ENCODE measurements around the gene USF1.
A peak's percentile ranks its signal among the peaks of the same experiment; 100 is the strongest.
"Not testable (repeated sequence)": the region's sequence is repeated elsewhere in the genome, so short reads cannot be mapped to it uniquely, and the experiment has no call there.

USF1 gene

DNA sequence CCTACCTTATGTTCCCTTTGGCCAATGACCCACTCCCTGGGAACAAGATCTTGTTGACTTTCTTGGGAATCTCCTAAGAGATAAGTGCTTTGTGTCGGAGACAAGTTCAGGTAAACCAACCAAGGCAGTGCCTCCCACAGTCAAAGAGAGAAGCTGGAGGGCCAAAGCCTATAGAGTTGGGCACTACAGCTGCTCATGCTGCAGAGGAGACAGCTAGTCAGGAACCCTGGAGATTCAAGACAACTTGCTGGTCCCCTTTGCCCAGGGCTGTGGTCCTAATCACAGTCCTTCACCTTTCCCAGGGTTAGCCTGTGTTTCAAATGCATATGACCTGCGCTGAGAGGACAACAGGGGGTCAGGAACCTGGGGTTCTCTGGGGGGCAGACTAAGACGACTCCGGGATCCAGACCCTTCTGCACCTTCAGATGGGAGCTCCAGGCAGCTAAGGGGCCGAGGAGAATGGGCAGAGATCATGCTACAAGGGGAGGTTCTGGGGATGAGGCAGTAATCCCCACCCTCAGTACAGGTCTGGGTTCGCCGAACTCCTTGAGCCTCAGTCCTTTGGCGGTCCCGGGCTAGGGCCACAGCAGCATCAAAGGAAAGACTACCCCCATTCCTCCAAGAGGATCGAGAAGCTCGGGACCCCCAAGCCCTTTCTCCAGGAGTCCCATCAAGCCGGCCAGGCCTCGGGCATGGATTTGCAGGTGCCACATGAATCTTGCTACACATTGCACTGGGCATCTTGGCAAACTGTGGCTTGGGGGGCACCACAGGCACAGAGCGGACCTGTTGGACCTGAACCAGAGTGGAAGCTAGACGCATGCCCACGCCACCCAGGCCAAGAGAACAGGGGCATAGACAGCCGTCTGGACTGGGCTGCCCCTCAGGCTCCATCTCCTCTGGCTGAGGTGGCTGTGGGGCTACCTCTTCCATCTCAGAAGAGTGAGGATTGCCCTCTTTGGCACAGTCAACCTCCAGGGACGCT lies 2.0 kb upstream of the USF1 start:
- no peak for FAIRE-seq

GRCh38 chr1:161046605-161047228 lies 940 bp upstream of the USF1 start:
- peak; percentile 75 for FAIRE-seq

DNA sequence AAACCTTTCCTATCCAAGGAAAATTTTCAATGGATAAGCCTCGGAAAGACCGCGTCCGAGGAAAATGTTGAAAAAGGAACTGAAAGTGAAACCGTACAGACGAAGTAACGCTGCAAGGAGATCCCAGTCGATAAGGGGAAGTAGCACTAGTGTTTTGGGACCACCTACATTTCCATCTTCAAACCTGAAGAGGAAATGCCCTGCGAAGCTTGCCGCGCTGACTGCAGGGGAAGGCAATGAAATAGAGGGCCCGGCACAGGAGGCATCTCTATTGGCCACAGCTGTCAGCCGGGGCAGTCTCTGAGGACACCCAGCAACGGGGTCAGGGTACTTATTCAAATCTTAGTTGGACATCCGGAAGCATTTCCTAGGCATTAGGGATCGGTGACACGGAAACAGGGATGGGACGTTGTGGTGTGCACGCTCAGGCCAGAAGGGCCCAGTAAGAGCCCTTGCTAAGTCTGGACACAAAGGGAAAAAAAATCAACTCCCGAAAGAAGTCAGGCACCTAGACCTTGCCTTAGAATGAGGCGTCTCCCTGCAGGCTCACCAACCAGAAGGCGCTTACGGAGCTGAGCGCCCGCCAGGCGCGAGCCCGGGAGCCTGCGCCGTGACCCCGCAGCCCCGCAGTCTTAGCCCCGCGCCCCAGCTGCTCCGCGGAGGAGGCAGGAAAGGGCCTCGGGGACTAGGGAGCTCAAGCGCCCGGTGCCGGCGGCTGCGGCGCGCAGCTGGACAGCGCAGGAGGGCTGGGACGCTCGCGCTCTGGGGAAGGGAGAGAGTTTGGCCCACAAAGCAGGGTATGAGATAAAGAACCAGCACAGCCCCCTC lies 655 bp downstream of the USF1 start:
- peak; percentile 24 for FAIRE-seq

GRCh38 chr1:161044535-161044907 lies 1.3 kb downstream of the USF1 start:
- no peak for FAIRE-seq

DNA sequence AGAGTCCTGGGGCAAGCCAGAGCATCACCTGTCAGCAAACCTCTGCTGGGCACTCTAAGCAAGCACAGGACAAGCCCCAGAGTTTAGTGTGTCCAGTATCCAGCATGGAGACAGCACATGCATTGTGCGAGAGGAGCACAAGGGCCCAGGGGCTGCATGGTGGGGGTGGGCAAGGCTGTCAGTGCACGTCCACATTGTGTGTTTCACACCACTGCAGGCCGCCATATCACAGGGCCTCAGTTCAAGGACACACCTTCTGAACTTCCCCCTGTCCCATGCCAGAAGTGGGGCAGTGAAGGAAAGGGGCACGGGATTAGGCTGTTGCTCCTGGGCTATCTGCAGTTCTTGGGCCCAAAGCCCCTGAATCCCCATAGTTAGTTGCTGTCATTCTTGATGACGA lies 6.2 kb downstream of the USF1 start:
- no peak for FAIRE-seq

- no peak for FAIRE-seq
Observed at GRCh38 chr1:161039154-161039545, 6.6 kb downstream of the USF1 start.

DNA sequence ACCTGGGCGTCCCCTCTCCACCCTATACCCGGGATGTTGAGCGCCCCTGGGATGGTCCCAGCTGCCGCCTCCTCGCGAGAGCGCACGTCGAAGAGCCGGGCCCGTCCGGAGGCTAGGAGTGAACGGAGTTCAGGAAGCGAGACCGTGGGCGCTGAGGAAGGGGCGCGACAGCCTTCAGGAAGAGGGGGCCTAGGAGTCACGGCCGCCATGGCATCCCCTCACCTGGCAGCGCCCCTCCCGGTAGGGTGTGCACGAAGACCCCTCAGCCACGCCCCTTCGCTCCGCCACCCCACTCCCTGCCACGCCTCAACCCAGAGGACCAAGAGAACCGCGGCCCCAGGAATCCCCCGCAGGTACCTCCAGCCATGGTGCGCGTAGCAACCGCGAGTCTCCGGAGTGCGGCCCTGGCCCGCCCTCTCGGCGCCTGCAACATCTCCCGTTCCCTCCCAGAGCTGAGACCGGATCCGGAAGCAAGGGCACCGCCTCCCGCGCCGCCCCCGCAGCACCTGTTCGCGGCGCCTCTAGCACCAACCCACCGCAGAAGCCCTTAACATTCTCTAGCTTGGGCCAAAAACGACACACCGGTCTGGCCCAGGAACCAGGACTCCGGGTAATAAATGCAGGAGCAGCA lies 7.1 kb downstream of the USF1 start, which contains the start of gene TSTD1:
TSTD1 (minus strand) TSS at position 442 of the 631 bp plus-strand sequence; CDS start at position 367, 75 bp downstream.
- FAIRE-seq: no peak

GRCh38 chr1:161037661-161038522 lies 7.9 kb downstream of the USF1 start:
- FAIRE-seq: no peak

- FAIRE-seq: no peak
Observed at GRCh38 chr1:161033751-161034150, 12.0 kb downstream of the USF1 start.

GRCh38 chr1:161032409-161032808 lies 13.4 kb downstream of the USF1 start:
- no peak for FAIRE-seq

DNA sequence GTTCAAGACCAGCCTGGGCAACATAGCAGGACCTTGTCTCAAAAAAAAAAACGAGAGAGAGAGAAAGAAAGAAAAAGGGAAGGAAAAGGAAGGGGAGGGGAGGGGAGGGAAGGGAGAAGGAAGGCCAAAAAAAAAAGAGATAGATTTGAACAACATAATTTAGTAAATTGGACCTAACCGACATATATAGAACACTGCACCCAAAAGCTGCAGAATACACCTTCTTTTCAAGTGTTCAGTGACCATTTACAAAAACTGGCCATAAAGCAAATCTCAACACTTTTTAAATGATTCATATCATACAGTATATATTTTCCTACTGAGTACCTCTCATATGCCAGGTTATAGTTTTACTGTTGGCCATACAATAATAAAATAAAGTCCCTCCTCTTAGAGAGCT lies 13.9 kb downstream of the USF1 start:
- no peak for FAIRE-seq

DNA sequence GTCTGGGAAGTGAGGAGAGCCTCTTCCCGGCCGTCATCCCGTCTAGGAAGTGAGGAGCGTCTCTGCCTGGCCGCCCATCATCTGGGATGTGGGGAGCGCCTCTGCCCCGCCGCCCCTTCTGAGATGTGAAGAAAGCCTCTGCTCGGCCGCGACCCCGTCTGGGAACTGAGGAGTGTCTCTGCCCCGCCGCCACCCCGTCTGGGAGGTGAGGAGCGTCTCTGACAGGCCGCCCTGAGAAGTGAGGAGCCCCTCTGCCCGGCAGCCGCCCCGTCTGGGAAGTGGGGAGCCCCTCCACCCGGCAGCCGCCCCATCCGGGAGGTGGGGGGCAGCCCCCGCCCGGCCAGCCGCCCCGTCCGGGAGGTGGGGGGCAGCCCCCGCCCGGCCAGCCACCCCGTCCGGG lies 16.3 kb downstream of the USF1 start:
- not testable (repeated sequence) for FAIRE-seq

DNA sequence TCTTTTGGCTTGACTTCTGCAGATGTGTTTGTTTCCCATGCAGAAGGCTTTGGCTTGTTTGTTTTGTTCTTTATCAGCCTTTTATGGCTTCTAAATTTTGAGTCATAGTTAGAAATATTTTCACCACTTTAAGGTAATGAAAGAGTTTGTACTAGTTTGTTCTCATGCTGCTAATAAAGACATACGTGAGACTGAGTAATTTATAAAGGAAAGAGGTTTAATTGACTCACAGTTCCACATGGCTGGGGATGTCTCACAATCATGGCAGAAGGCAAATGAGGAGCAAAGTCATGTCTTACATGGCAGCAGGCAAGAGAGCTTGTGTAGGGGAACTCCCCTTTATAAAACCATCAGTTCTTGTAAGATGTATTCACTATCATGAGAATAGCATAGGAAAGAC lies 18.8 kb downstream of the USF1 start:
- not testable (repeated sequence) for FAIRE-seq

DNA sequence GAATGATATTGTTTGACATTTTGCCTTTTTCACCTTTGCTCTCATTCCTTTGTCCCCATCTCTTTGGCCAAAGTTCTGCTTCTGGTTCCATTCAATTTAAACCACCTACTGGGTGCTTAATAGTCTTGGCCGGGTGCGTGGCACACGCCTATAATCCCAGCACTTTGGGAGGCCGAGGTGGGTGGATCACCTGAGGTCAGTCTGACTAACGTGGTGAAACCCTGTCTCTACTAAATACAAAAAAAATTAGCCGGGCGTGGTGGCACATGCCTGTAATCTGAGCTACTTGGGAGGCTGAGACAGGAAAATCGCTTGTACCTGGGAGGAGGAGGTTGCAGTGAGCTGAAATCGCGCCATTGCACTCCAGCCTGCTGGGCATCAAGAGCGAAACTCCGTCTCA lies 23.3 kb downstream of the USF1 start:
- not testable (repeated sequence) for FAIRE-seq

DNA sequence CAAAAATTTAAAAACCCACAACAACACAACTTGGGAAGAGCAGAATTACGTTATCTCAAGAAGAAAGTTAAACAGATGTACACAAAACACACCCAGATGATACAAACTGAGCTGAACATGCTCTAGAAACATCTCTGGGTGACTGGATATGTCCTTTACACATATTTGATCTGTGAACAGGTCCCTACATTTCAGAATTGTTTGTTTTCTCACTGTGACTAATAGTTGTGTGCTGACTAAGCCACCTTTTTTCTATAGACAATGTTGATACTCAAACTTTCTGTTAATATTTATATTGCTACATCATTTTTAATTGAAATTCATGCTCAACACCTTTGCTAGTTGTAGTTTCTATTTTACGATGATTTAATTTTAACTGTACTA lies 23.8 kb downstream of the USF1 start:
- no peak for FAIRE-seq

- peak; percentile 85 for FAIRE-seq
Observed at GRCh38 chr1:161021165-161021969, 24.4 kb downstream of the USF1 start.

DNA sequence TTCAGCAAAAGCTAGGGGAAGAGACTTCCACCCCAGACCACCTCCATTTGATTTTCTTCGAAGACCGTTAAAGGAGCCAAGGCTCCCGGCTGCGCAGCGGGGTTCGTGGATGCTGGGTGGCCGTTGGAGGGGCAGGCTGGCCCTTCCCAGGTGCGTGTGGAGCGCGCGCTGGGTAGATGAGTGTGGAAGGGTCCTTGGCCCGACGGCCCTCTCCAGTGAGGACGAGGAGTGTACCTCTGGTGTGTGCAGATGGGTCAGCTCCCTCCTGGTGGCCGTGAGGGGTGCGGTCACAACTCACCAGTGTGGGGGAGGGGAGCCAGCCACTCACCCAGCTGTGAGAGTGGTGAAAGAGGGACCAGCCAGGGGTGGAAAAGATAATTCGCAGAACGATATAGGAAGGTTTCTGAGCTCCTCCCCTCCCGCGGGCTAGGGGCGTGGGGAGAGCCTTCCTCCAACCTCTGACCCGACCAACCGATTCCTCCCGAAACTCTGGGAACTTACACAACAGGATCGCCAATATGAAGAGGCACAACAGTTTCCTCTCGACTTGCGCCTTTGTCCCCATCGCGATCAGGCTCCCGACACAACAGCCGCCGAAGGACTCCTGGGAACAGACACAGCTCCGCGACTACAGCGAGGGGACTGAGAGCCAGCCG lies 25.1 kb downstream of the USF1 start, which contains the start of gene F11R:
F11R (minus strand) TSS at position 644 of the 656 bp plus-strand sequence; CDS start at position 565, 79 bp downstream.
- no peak for FAIRE-seq

DNA sequence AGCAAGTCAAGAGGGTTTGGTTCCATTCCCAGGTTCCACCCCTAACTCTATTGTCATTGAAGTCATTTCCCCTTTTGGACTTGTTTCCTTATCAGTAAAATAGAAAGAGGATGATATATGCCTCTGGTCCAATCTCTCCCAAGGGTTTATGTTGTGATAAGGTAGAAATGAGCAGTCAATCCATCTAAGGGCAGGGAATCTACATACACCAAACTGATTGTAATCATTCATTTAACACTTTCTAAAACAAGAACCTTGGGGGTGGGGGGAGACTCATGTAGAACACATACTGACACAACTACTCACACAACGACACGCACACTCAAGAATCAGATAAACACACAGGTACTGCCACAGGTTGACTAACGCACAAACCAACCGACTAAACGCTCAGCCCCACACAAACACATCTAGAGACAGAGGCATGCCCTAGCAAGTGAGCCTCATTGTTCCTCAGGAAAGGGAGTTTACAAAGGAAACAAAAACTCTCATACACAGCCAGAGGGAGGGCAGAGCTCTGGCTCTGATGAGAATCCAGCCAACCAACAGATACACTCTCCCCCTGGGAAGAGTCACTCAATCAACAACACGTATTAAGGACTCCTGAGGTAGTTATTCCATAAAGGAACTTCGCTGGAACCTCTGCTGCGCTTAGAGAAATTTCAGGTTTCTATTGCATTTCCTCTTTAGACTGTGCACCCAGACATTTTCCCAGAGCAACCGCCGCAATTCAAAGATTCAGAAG lies 25.9 kb downstream of the USF1 start:
- no peak for FAIRE-seq

GRCh38 chr1:161019111-161019660 lies 26.6 kb downstream of the USF1 start:
- not testable (repeated sequence) for FAIRE-seq

Data from islet of Langerhans (tissue), 1 donor.